GM21447 (cell line): ENCODE data around the gene TTBK2.
"Not testable (repeated sequence)": the region's sequence is repeated elsewhere in the genome, so short reads cannot be mapped to it uniquely, and the experiment has no call there.

Source experiments
- ATAC-seq: cut with Tn5 transposase; IDR thresholded peaks from one replicate; pipeline ENCODE4 v1.9.1; 2021; ENCODE audit not compliant: unreplicated experiment

The TTBK2 gene

GRCh38 chr15:42908538-42908937, 12.0 kb downstream of the TTBK2 start:
- ATAC-seq: no peak

GRCh38 chr15:42903388-42904324, 16.9 kb downstream of the TTBK2 start:
- no peak for ATAC-seq

- not testable (repeated sequence) for ATAC-seq
These were observed 26.7 kb downstream of the TTBK2 start for GRCh38 chr15:42893911-42894310.

- ATAC-seq: no peak
These were observed 29.0 kb downstream of the TTBK2 start for GRCh38 chr15:42891569-42891968.

GRCh38 chr15:42890161-42890913, 30.2 kb downstream of the TTBK2 start:
- no peak for ATAC-seq

- ATAC-seq: not testable (repeated sequence)
These were observed 33.2 kb downstream of the TTBK2 start for GRCh38 chr15:42887384-42887783.

GRCh38 chr15:42880121-42880520, 40.5 kb downstream of the TTBK2 start:
- no peak for ATAC-seq

- no peak for ATAC-seq
These were observed 41.1 kb downstream of the TTBK2 start for GRCh38 chr15:42879443-42879842.

- ATAC-seq: no peak
These were observed 44.4 kb downstream of the TTBK2 start for GRCh38 chr15:42876224-42876623.

GRCh38 chr15:42868683-42869082, 51.9 kb downstream of the TTBK2 start:
- ATAC-seq: no peak

- no peak for ATAC-seq
These were observed 56.9 kb downstream of the TTBK2 start for GRCh38 chr15:42863572-42864239.

- no peak for ATAC-seq
These were observed 61.4 kb downstream of the TTBK2 start for GRCh38 chr15:42858999-42859789.

GRCh38 chr15:42858540-42858939, 62.0 kb downstream of the TTBK2 start:
- no peak for ATAC-seq

- ATAC-seq: no peak
These were observed 66.0 kb downstream of the TTBK2 start for GRCh38 chr15:42854576-42854975.

GRCh38 chr15:42849836-42850235, 70.7 kb downstream of the TTBK2 start:
- ATAC-seq: no peak

- no peak for ATAC-seq
These were observed 71.7 kb downstream of the TTBK2 start for GRCh38 chr15:42848846-42849245.

GRCh38 chr15:42846647-42847046, 73.9 kb downstream of the TTBK2 start:
- no peak for ATAC-seq

GRCh38 chr15:42845581-42845980, 75.0 kb downstream of the TTBK2 start:
- no peak for ATAC-seq

GRCh38 chr15:42843699-42844098, 76.9 kb downstream of the TTBK2 start:
- no peak for ATAC-seq

GRCh38 chr15:42836251-42836650, 84.3 kb downstream of the TTBK2 start:
- ATAC-seq: no peak

- ATAC-seq: no peak
These were observed 88.0 kb downstream of the TTBK2 start for GRCh38 chr15:42832576-42832975.
